Astrocyte (in vitro differentiated cells and primary cell): ENCODE measurements around the gene TMEM170B. TPM values are rescaled to one million over a fixed set of nuclear protein-coding genes. Genes with fewer than 3 reads are reported as not detected.

Experiments used
- DNase-seq: peaks from one replicate; pipeline ENCODE4 v3.0.0-alpha.2; 2010; ENCODE audit warnings: low read depth
- FAIRE-seq: peaks from 2 replicates; lab custom pipeline; 2011; peaks lifted over from hg19 to GRCh38; lab: Jason Lieb, UNC
- H2AFZ ChIP-seq: 2 replicates; pipeline ENCODE4 v1.6.0; 2012; ENCODE audit warnings: low read depth, low read length, inconsistent platforms
- H3K27ac ChIP-seq: 2 replicates; pipeline ENCODE4 v1.5.1; 2011; ENCODE audit warnings: low read depth, low read length, inconsistent platforms
- H3K27me3 ChIP-seq: 2 replicates; pipeline ENCODE4 v1.6.0; 2011; ENCODE audit warnings: low read length, inconsistent platforms; ENCODE audit not compliant: insufficient read depth
- H3K36me3 ChIP-seq: 2 replicates; pipeline ENCODE4 v1.5.1; 2011; ENCODE audit warnings: low read length, inconsistent platforms; ENCODE audit not compliant: insufficient read depth
- H3K4me1 ChIP-seq: 2 replicates; pipeline ENCODE4 v1.5.1; 2011; ENCODE audit warnings: low read length, inconsistent platforms; ENCODE audit not compliant: insufficient read depth
- H3K4me2 ChIP-seq: 2 replicates; pipeline ENCODE4 v1.6.0; 2012; ENCODE audit warnings: low read length, inconsistent platforms
- H3K4me3 ChIP-seq: 2 replicates; pipeline ENCODE4 v1.5.1; 2011; ENCODE audit warnings: low read depth, mild to moderate bottlenecking, low read length, inconsistent platforms; ENCODE audit not compliant: insufficient read depth
- H3K79me2 ChIP-seq: 2 replicates; pipeline ENCODE4 v1.6.0; 2012; ENCODE audit warnings: mild to moderate bottlenecking, low read length, inconsistent platforms; ENCODE audit not compliant: insufficient read depth
- H3K9ac ChIP-seq: 2 replicates; pipeline ENCODE4 v1.6.0; 2012; ENCODE audit warnings: mild to moderate bottlenecking, low read length, inconsistent platforms
- H3K9me3 ChIP-seq: 2 replicates; pipeline ENCODE4 v1.5.1; 2012; ENCODE audit warnings: low read depth, mild to moderate bottlenecking, low read length, inconsistent platforms; ENCODE audit not compliant: insufficient read depth
- H4K20me1 ChIP-seq: 2 replicates; pipeline ENCODE4 v1.6.0; 2012; ENCODE audit warnings: low read length, inconsistent platforms; ENCODE audit not compliant: insufficient read depth
- H3K27ac Mint-ChIP-seq: one replicate; pipeline ENCODE4 v1.8.0; 2021; ENCODE audit warnings: mild to moderate bottlenecking, mixed read lengths; ENCODE audit not compliant: unreplicated experiment
- H3K27me3 Mint-ChIP-seq: one replicate; pipeline ENCODE4 v1.8.0; 2021; ENCODE audit warnings: low read depth, mixed read lengths; ENCODE audit not compliant: unreplicated experiment
- H3K36me3 Mint-ChIP-seq: one replicate; pipeline ENCODE4 v1.8.0; 2021; ENCODE audit warnings: low read depth, mixed read lengths; ENCODE audit not compliant: unreplicated experiment
- H3K4me1 Mint-ChIP-seq: one replicate; pipeline ENCODE4 v1.8.0; 2021; ENCODE audit warnings: low read depth, mixed read lengths; ENCODE audit not compliant: unreplicated experiment
- H3K4me3 Mint-ChIP-seq: one replicate; pipeline ENCODE4 v1.8.0; 2021; ENCODE audit warnings: mild to moderate bottlenecking, moderate library complexity, mixed read lengths; ENCODE audit not compliant: unreplicated experiment
- H3K9me3 Mint-ChIP-seq: one replicate; pipeline ENCODE4 v1.8.0; 2021; ENCODE audit warnings: mild to moderate bottlenecking, mixed read lengths; ENCODE audit not compliant: unreplicated experiment
- CTCF ChIP-seq: IDR thresholded peaks from 2 replicates; pipeline ENCODE4 v1.5.1; 2011; ENCODE audit warnings: low read depth, mild to moderate bottlenecking, inconsistent platforms, low read length, moderate library complexity; ENCODE audit not compliant: insufficient read depth
- EZH2 ChIP-seq: IDR thresholded peaks from 2 replicates; pipeline ENCODE4 v1.6.1; 2012; ENCODE audit warnings: mild to moderate bottlenecking, low read length, inconsistent platforms; ENCODE audit not compliant: insufficient read depth
- total RNA-seq: library from RNA; stranded (reverse); gene quantifications from 2 replicates; pipeline ENCODE4 v1.2.1, GENCODE V29; 2021

The TMEM170B gene
- total RNA-seq, 1 donor from 2014 or later, result 2.5 TPM

- Histone ChIP-seq H2AFZ (no peak overlapping the region), H3K27me3 (no peaks in the 10 kb centered on the region), H3K9me3 (no peaks in the 10 kb centered on the region), H3K9ac (no peak overlapping the region), H4K20me1 (no peaks in the 10 kb centered on the region), H3K4me2 (no peak overlapping the region), H3K36me3 (no peaks in the 10 kb centered on the region), H3K79me2 (no peaks in the 10 kb centered on the region), H3K4me3 (no peak overlapping the region), H3K4me1 (no peaks in the 10 kb centered on the region), H3K27ac (no peak overlapping the region)
- H3K9me3 Mint-ChIP-seq, result no peaks in the 10 kb centered on the region
- H3K4me1 Mint-ChIP-seq, result peaks cover 16% of the 10 kb centered on the region
- H3K36me3 Mint-ChIP-seq, result no peaks in the 10 kb centered on the region
- DNase-seq, result peak; percentile 26
- H3K27me3 Mint-ChIP-seq, result no peaks in the 10 kb centered on the region
- no peak overlapping the region for H3K27ac Mint-ChIP-seq
- FAIRE-seq, result no peak
- H3K4me3 Mint-ChIP-seq, result no peak overlapping the region
- TF ChIP-seq EZH2 (no peak), CTCF (no peak)
These were observed 44.9 kb upstream of the TMEM170B start for GRCh38 chr6:11492464-11493290.

GRCh38 chr6:11493974-11494373 is 43.6 kb upstream of the TMEM170B start:
- no peaks in the 10 kb centered on the region for H3K9me3 ChIP-seq
- H3K4me3 ChIP-seq, result no peak overlapping the region
- no peak overlapping the region for H3K9ac ChIP-seq
- no peaks in the 10 kb centered on the region for H3K27me3 Mint-ChIP-seq
- FAIRE-seq (no peak), DNase-seq (no peak)
- H2AFZ ChIP-seq, result no peak overlapping the region
- H3K4me1 Mint-ChIP-seq, result peaks cover 16% of the 10 kb centered on the region
- H3K27me3 ChIP-seq, result no peaks in the 10 kb centered on the region
- H4K20me1 ChIP-seq, result no peaks in the 10 kb centered on the region
- TF ChIP-seq CTCF (no peak), EZH2 (no peak)
- H3K4me2 ChIP-seq, result no peak overlapping the region
- H3K27ac Mint-ChIP-seq, result peak overlapping the region; percentile 71
- H3K9me3 Mint-ChIP-seq, result no peaks in the 10 kb centered on the region
- H3K36me3 Mint-ChIP-seq, result no peaks in the 10 kb centered on the region
- no peaks in the 10 kb centered on the region for H3K36me3 ChIP-seq
- no peak overlapping the region for H3K27ac ChIP-seq
- H3K79me2 ChIP-seq, result no peaks in the 10 kb centered on the region
- H3K4me1 ChIP-seq, result no peaks in the 10 kb centered on the region
- H3K4me3 Mint-ChIP-seq, result no peak overlapping the region
